H9 (cell line): ENCODE results near the gene FARP1. TPM values are rescaled to one million over a fixed set of nuclear protein-coding genes. Genes with fewer than 3 reads are reported as not detected.

Experiments
- DNase-seq: peaks from one replicate; pipeline ENCODE4 v3.0.0-alpha.2; 2017
- H2AFZ ChIP-seq: one replicate; pipeline ENCODE4 v1.6.1; 2013; ENCODE audit warnings: mild to moderate bottlenecking, low read length, control low read depth, moderate library complexity
- H2AK5ac ChIP-seq: 2 replicates; pipeline ENCODE4 v1.6.1; 2013; ENCODE audit warnings: low read length, control low read depth, mixed read lengths; ENCODE audit not compliant: insufficient read length
- H2BK120ac ChIP-seq: one replicate; pipeline ENCODE4 v1.6.1; 2013; ENCODE audit warnings: low read depth, mild to moderate bottlenecking, low read length, control low read depth, inconsistent platforms; ENCODE audit not compliant: poor library complexity, severe bottlenecking
- H2BK12ac ChIP-seq: 2 replicates; pipeline ENCODE4 v1.6.1; 2013; ENCODE audit warnings: low read length, control low read depth, mixed read lengths, low read depth; ENCODE audit not compliant: insufficient read length
- H2BK15ac ChIP-seq: 2 replicates; pipeline ENCODE4 v1.6.1; 2013; ENCODE audit warnings: low read depth, low read length, control low read depth
- H2BK20ac ChIP-seq: one replicate; pipeline ENCODE4 v1.6.1; 2013; ENCODE audit warnings: low read depth, mild to moderate bottlenecking, low read length, control low read depth, inconsistent platforms; ENCODE audit not compliant: poor library complexity, severe bottlenecking
- H2BK5ac ChIP-seq: 2 replicates; pipeline ENCODE4 v1.6.1; 2013; ENCODE audit warnings: low read length, control low read depth, mixed read lengths; ENCODE audit not compliant: insufficient read length
- H3K14ac ChIP-seq: 2 replicates; pipeline ENCODE4 v1.6.1; 2013; ENCODE audit warnings: low read length, control low read depth; ENCODE audit not compliant: insufficient read depth
- H3K18ac ChIP-seq: 2 replicates; pipeline ENCODE4 v1.6.1; 2013; ENCODE audit warnings: low read depth, mild to moderate bottlenecking, mixed read lengths, low read length, control low read depth; ENCODE audit not compliant: insufficient read length
- H3K23ac ChIP-seq: 2 replicates; pipeline ENCODE4 v1.6.1; 2013; ENCODE audit warnings: low read length, control low read depth, mixed read lengths, low read depth; ENCODE audit not compliant: insufficient read length
- H3K23me2 ChIP-seq: 2 replicates; pipeline ENCODE4 v1.6.1; 2013; ENCODE audit warnings: low read depth, mild to moderate bottlenecking, mixed read lengths, low read length, control low read depth; ENCODE audit not compliant: insufficient read length, poor library complexity, severe bottlenecking
- H3K27ac ChIP-seq: 2 replicates; pipeline ENCODE4 v1.5.1; 2013; ENCODE audit warnings: low read length, control low read depth, mixed read lengths, low read depth; ENCODE audit not compliant: insufficient read length
- H3K27me3 ChIP-seq: 2 replicates; pipeline ENCODE4 v1.6.1; 2013; ENCODE audit warnings: low read length, control low read depth, inconsistent platforms; ENCODE audit not compliant: insufficient read depth
- H3K4ac ChIP-seq: 2 replicates; pipeline ENCODE4 v1.6.1; 2013; ENCODE audit warnings: low read depth, mild to moderate bottlenecking, control low read depth, inconsistent platforms, low read length, moderate library complexity
- H3K4me1 ChIP-seq: 2 replicates; pipeline ENCODE4 v1.6.1; 2013; ENCODE audit warnings: low read length, control low read depth, inconsistent platforms; ENCODE audit not compliant: insufficient read depth
- H3K4me2 ChIP-seq: 2 replicates; pipeline ENCODE4 v1.6.1; 2013; ENCODE audit warnings: low read length, control low read depth, mixed read lengths; ENCODE audit not compliant: insufficient read length, insufficient read depth
- H3K56ac ChIP-seq: 2 replicates; pipeline ENCODE4 v1.6.1; 2013; ENCODE audit warnings: low read depth, mild to moderate bottlenecking, mixed read lengths, low read length, control low read depth; ENCODE audit not compliant: insufficient read length
- H3K79me1 ChIP-seq: 2 replicates; pipeline ENCODE4 v1.6.1; 2013; ENCODE audit warnings: low read depth, mild to moderate bottlenecking, moderate library complexity, low read length, control low read depth, inconsistent platforms; ENCODE audit not compliant: insufficient read depth, poor library complexity, severe bottlenecking
- H3K79me2 ChIP-seq: 2 replicates; pipeline ENCODE4 v1.6.1; 2013; ENCODE audit warnings: low read length, control low read depth, inconsistent platforms; ENCODE audit not compliant: insufficient read depth
- H3K9ac ChIP-seq: 2 replicates; pipeline ENCODE4 v1.6.1; 2013; ENCODE audit warnings: low read length, control low read depth, mixed read lengths; ENCODE audit not compliant: insufficient read length; ENCODE audit errors: extremely low read depth
- H3K9me3 ChIP-seq: one replicate; pipeline ENCODE4 v1.6.1; 2013; ENCODE audit warnings: low read depth, low read length, inconsistent platforms; ENCODE audit not compliant: control insufficient read depth
- H3T11ph ChIP-seq: one replicate; pipeline ENCODE4 v1.6.1; 2013; ENCODE audit warnings: mild to moderate bottlenecking, low read length, control low read depth, inconsistent platforms
- H4K20me1 ChIP-seq: one replicate; pipeline ENCODE4 v1.6.1; 2013; ENCODE audit not compliant: control insufficient read depth, insufficient read length, insufficient read depth
- H4K5ac ChIP-seq: 2 replicates; pipeline ENCODE4 v1.6.1; 2013; ENCODE audit warnings: low read depth, mild to moderate bottlenecking, mixed read lengths, low read length, control low read depth; ENCODE audit not compliant: insufficient read length
- H4K8ac ChIP-seq: replicated peaks from 2 replicates; pipeline ENCODE4 v1.6.1; 2013; ENCODE audit warnings: low read length, control low read depth, mixed read lengths, low read depth; ENCODE audit not compliant: insufficient read length
- H4K91ac ChIP-seq: 2 replicates; pipeline ENCODE4 v1.6.1; 2013; ENCODE audit warnings: low read depth, mild to moderate bottlenecking, moderate library complexity, mixed read lengths, low read length, control low read depth; ENCODE audit not compliant: insufficient read length
- H3K27ac Mint-ChIP-seq, 3 experiments: 2 replicates in 2 of 3; 3 replicates in 1 of 3; pipeline ENCODE4 v1.8.0; 2020 to 2021; ENCODE audit warnings: mixed read lengths in 3 of 3, mild to moderate bottlenecking in 1 of 3, moderate library complexity in 1 of 3
- H3K27me3 Mint-ChIP-seq: 2 replicates; pipeline ENCODE4 v1.8.0; 2021; ENCODE audit warnings: low read depth, mild to moderate bottlenecking, moderate library complexity, mixed read lengths
- H3K36me3 Mint-ChIP-seq, 3 experiments: 2 replicates in 2 of 3; 3 replicates in 1 of 3; pipeline ENCODE4 v1.8.0; 2020 to 2021; ENCODE audit warnings: low read depth in 3 of 3, mixed read lengths in 3 of 3; ENCODE audit not compliant: insufficient read depth in 1 of 3
- H3K4me1 Mint-ChIP-seq, 2 experiments: 2 replicates each; pipeline ENCODE4 v1.8.0; 2020; ENCODE audit warnings: mixed read lengths in 2 of 2
- H3K4me3 Mint-ChIP-seq, 2 experiments: 2 replicates in 1 of 2; 3 replicates in 1 of 2; pipeline ENCODE4 v1.8.0; 2020 to 2021; ENCODE audit warnings: mild to moderate bottlenecking in 2 of 2, mixed read lengths in 2 of 2, moderate library complexity in 1 of 2
- H3K9me3 Mint-ChIP-seq, 2 experiments: 2 replicates in 1 of 2; 3 replicates in 1 of 2; pipeline ENCODE4 v1.8.0; 2020; ENCODE audit warnings: mild to moderate bottlenecking in 2 of 2, mixed read lengths in 2 of 2, moderate library complexity in 1 of 2
- total RNA-seq: library from RNA; stranded (reverse); gene quantifications from 2 replicates; pipeline ENCODE4 v1.2.1, GENCODE V29; 2021
- TF ChIP-seq, protein P1 (sequence below): fragments of 200-600 bp; sonication (generic); conservative IDR thresholded peaks from 3 replicates; pipeline ENCODE4 v1.8.0; 2021; ENCODE audit warnings: antibody characterized with exemption, mild to moderate bottlenecking

Gene FARP1
- total RNA-seq, 1 experiment from 2014 or later: 95.9 TPM

DNA sequence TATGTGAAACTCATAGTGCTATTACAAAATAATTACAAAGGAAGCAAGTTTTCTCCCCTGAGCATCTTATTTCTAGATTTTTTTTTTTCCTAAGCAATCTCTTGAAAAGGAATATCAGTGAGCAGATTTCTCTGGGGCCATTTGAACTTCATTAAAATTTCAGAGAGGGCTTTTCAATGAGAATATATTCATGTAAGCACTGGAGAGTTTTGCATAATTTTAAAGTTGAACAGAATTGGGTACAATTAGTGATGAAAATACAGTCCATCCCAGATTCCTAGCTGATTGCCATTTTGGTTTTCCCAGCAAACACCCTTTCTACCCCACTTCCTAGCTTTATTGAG is 101.0 kb downstream of the FARP1 start:
- peaks cover 2% of the 10 kb centered on the region; the same call in 1 of the 2 replicates for H3K79me2 ChIP-seq
- H2BK20ac ChIP-seq: no peak overlapping the region
- H3T11ph ChIP-seq: no peak overlapping the region
- Mint-ChIP-seq H3K27ac (no peak overlapping the region), H3K27me3 (no peaks in the 10 kb centered on the region), H3K36me3 (peaks cover 0 to 10% (median 7%) of the 10 kb centered on the region in 3 experiments; a peak in 4 of 7 replicates), H3K4me3 (no peak overlapping the region), H3K4me1 (peaks cover 26 to 29% of the 10 kb centered on the region in 2 experiments), H3K9me3 (no peaks in the 10 kb centered on the region)
- no peak overlapping the region for H3K4ac ChIP-seq
- H3K56ac ChIP-seq: no peak overlapping the region
- no peaks in the 10 kb centered on the region for H4K20me1 ChIP-seq
- H2AK5ac ChIP-seq: no peak overlapping the region
- H2AFZ ChIP-seq: no peak overlapping the region
- H2BK12ac ChIP-seq: no peak overlapping the region
- no peak overlapping the region for H2BK120ac ChIP-seq
- TF ChIP-seq, protein P1, sequence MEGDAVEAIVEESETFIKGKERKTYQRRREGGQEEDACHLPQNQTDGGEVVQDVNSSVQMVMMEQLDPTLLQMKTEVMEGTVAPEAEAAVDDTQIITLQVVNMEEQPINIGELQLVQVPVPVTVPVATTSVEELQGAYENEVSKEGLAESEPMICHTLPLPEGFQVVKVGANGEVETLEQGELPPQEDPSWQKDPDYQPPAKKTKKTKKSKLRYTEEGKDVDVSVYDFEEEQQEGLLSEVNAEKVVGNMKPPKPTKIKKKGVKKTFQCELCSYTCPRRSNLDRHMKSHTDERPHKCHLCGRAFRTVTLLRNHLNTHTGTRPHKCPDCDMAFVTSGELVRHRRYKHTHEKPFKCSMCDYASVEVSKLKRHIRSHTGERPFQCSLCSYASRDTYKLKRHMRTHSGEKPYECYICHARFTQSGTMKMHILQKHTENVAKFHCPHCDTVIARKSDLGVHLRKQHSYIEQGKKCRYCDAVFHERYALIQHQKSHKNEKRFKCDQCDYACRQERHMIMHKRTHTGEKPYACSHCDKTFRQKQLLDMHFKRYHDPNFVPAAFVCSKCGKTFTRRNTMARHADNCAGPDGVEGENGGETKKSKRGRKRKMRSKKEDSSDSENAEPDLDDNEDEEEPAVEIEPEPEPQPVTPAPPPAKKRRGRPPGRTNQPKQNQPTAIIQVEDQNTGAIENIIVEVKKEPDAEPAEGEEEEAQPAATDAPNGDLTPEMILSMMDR: no peak
- no peak overlapping the region for H3K4me2 ChIP-seq
- no peaks in the 10 kb centered on the region for H3K9me3 ChIP-seq
- H4K91ac ChIP-seq: no peak overlapping the region
- no peak overlapping the region for H3K27ac ChIP-seq
- H4K8ac ChIP-seq: no peak overlapping the region
- H3K23me2 ChIP-seq: no peaks in the 10 kb centered on the region
- H3K14ac ChIP-seq: no peak overlapping the region
- no peak overlapping the region for H3K23ac ChIP-seq
- H3K4me1 ChIP-seq: peaks cover 6% of the 10 kb centered on the region; the same call in 1 of the 2 replicates
- H4K5ac ChIP-seq: no peak overlapping the region
- no peak overlapping the region for H2BK15ac ChIP-seq
- no peaks in the 10 kb centered on the region for H3K27me3 ChIP-seq
- H3K9ac ChIP-seq: no peak overlapping the region
- DNase-seq: no peak
- no peak overlapping the region for H2BK5ac ChIP-seq
- peaks cover 2% of the 10 kb centered on the region for H3K79me1 ChIP-seq
- no peak overlapping the region for H3K18ac ChIP-seq
